ENCODE results near the gene ENO1. TPM values are rescaled to one million over a fixed set of nuclear protein-coding genes. Genes with fewer than 3 reads are reported as not detected.
"Not testable (repeated sequence)": the region's sequence is repeated elsewhere in the genome, so short reads cannot be mapped to it uniquely, and the experiment has no call there.

ENO1 gene
- 1,000 to 10,000 TPM; 3,150 to 3,216 TPM for total RNA-seq

DNA sequence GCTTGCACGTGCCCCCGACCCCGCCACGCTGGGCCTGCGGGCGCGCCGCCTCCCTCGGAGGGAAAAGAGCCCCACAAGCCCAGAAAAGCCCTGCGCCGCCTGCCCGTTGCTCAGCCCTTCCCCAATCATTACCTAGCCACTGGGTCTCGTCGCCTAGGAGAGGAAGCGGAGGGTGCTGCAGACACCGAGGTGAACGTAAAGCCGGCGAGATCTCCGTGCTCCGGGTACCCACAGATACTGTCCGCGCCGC, at the start of gene ENO1:
TSS of gene ENO1 (minus strand) at position 239 of the 250 bp plus-strand sequence. CDS start 3,778 bp downstream, outside the sequence.
- Mint-ChIP-seq H3K36me3 (ENCODE audit: low read depth) (peaks cover 60% of the 10 kb centered on the region), H3K27ac (peak within 1 kb of the TSS; percentile 96), H3K4me1 (ENCODE audit: low read depth) (peaks cover 40% of the 10 kb centered on the region), H3K4me3 (peak within 1 kb of the TSS; percentile 97), H3K27me3 (ENCODE audit: low read depth) (no peaks in the 10 kb centered on the region), H3K9me3 (ENCODE audit: insufficient read depth) (no peaks in the 10 kb centered on the region)
- CTCF ChIA-PET, result interaction anchor here (1.0 to 4.0 kb wide), 10 partner anchors 12 to 126 kb away, joined by 3 to 41 read pairs (median 4); no protein-coding TSS in a partner anchor
- no peak for DNase-seq
- ATAC-seq, result no peak
- POLR2A ChIA-PET, result interaction anchor here (0.6 to 5.4 kb wide), 26 partner anchors 8 to 362 kb away, joined by 3 to 103 read pairs (median 8); partner anchors contain the start of genes CA6 and RERE

GRCh38 chr1:8926707-8927694, 48.5 kb upstream of the ENO1 start:
- Mint-ChIP-seq H3K27me3 (ENCODE audit: low read depth) (no peaks in the 10 kb centered on the region), H3K36me3 (ENCODE audit: low read depth) (peaks cover 15% of the 10 kb centered on the region), H3K4me1 (ENCODE audit: low read depth) (peaks cover 33% of the 10 kb centered on the region), H3K27ac (no peak overlapping the region), H3K9me3 (ENCODE audit: insufficient read depth) (no peaks in the 10 kb centered on the region), H3K4me3 (no peak overlapping the region)
- DNase-seq (peak; percentile 76), ATAC-seq (peak; percentile 54)
- CTCF ChIA-PET, result interaction anchor here (0.8 to 14.9 kb wide), 9 partner anchors 10 to 77 kb away, joined by 3 to 288 read pairs (median 9); partner anchors contain the start of gene CA6
- POLR2A ChIA-PET, result interaction anchor here (0.7 to 15.0 kb wide), 13 partner anchors 9 to 78 kb away, joined by 3 to 431 read pairs (median 7); partner anchors contain the start of genes CA6 and ENO1

GRCh38 chr1:8925960-8926359, 47.5 kb upstream of the ENO1 start:
- Mint-ChIP-seq H3K4me1 (ENCODE audit: low read depth) (peaks cover 39% of the 10 kb centered on the region), H3K27me3 (ENCODE audit: low read depth) (no peaks in the 10 kb centered on the region), H3K36me3 (ENCODE audit: low read depth) (peaks cover 11% of the 10 kb centered on the region), H3K27ac (no peak overlapping the region), H3K9me3 (ENCODE audit: insufficient read depth) (peaks cover 2% of the 10 kb centered on the region), H3K4me3 (no peak overlapping the region)
- ChIA-PET POLR2A (interaction anchor here (0.6 to 15.0 kb wide), 8 partner anchors 16 to 63 kb away, joined by 3 to 431 read pairs (median 44); partner anchors contain the start of genes CA6 and ENO1), CTCF (interaction anchor here (0.8 to 14.9 kb wide), 9 partner anchors 15 to 186 kb away, joined by 3 to 288 read pairs (median 7); partner anchors contain the start of gene CA6)
- peak; percentile 6 for ATAC-seq
- no peak for DNase-seq

DNA sequence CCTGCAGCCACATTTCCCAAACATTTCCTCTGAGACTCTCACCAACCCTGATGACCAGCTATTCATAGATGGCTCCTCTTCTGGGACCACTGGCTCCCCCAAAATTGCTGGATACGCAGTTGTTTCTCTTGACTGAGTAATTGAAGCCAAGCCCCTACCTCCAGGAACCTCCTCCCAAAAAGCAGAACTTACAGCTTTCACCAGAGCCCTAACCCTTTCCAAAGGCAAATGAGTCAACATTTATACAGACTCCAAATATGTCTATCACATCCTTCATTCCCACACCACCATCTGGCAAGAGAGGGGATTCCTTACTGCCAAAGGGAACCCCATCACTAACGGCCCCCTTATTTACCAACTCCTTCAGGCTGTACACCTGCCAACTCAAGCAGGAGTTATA, 46.9 kb upstream of the ENO1 start:
- ChIA-PET POLR2A (interaction anchor here (0.6 to 15.0 kb wide), 10 partner anchors 17 to 64 kb away, joined by 3 to 431 read pairs (median 12); partner anchors contain the start of genes CA6 and ENO1), CTCF (interaction anchor here (0.8 to 14.9 kb wide), 9 partner anchors 15 to 186 kb away, joined by 3 to 288 read pairs (median 4); no protein-coding TSS in a partner anchor)
- no peak for ATAC-seq
- no peak overlapping the region for H3K4me3 Mint-ChIP-seq
- H3K9me3 Mint-ChIP-seq (ENCODE audit: insufficient read depth), result peaks cover 6% of the 10 kb centered on the region
- H3K27ac Mint-ChIP-seq, result no peak overlapping the region
- peaks cover 11% of the 10 kb centered on the region for H3K36me3 Mint-ChIP-seq (ENCODE audit: low read depth)
- peaks cover 39% of the 10 kb centered on the region for H3K4me1 Mint-ChIP-seq (ENCODE audit: low read depth)
- H3K27me3 Mint-ChIP-seq (ENCODE audit: low read depth), result no peaks in the 10 kb centered on the region
- no peak for DNase-seq

DNA sequence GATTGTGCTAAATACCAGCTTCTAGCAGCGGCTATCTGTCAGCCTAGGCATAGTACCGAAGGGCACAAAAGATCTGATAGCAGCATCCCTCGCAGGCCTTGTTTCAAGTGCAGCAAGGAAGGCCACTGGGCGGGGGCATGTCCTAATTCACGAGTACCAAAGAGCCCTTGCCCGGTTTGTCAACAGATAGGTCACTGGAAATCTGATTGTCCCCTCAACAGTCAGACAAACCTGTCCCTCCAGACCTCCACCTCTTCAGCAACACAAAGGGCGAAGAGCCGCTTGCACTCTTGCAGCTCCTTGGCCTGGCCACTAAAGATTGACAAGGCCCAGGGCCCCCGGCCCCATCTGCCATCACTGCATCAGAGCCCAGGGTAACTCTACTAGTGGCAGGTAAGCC, 44.5 kb upstream of the ENO1 start:
- Mint-ChIP-seq H3K9me3 (ENCODE audit: insufficient read depth) (peaks cover 6% of the 10 kb centered on the region), H3K27ac (no peak overlapping the region), H3K36me3 (ENCODE audit: low read depth) (peaks cover 16% of the 10 kb centered on the region), H3K4me3 (no peak overlapping the region), H3K4me1 (ENCODE audit: low read depth) (peaks cover 40% of the 10 kb centered on the region), H3K27me3 (ENCODE audit: low read depth) (no peaks in the 10 kb centered on the region)
- POLR2A ChIA-PET, result interaction anchor here (0.5 to 15.0 kb wide), 8 partner anchors 9 to 225 kb away, joined by 3 to 431 read pairs (median 45); partner anchors contain the start of genes CA6 and ENO1
- CTCF ChIA-PET, result interaction anchor here (6.5 to 14.9 kb wide), 3 partner anchors 44 to 81 kb away, joined by 57 to 288 read pairs (median 192); no protein-coding TSS in a partner anchor
- ATAC-seq (no peak), DNase-seq (peak; percentile 61)

GRCh38 chr1:8917536-8917935, 39.0 kb upstream of the ENO1 start:
- ChIA-PET POLR2A (interaction anchor here (0.6 to 15.0 kb wide), 10 partner anchors 10 to 87 kb away, joined by 3 to 431 read pairs (median 14); partner anchors contain the start of genes CA6 and ENO1), CTCF (interaction anchor here (0.7 to 14.9 kb wide), 15 partner anchors 9 to 444 kb away, joined by 3 to 288 read pairs (median 8); partner anchors contain the start of genes CA6 and ENO1)
- not testable (repeated sequence) for H3K27ac Mint-ChIP-seq; H3K27me3 Mint-ChIP-seq (ENCODE audit: low read depth); ATAC-seq; H3K4me3 Mint-ChIP-seq; DNase-seq; H3K9me3 Mint-ChIP-seq (ENCODE audit: insufficient read depth)
- peaks cover 72% of the 10 kb centered on the region for H3K4me1 Mint-ChIP-seq (ENCODE audit: low read depth)
- peaks cover 52% of the 10 kb centered on the region for H3K36me3 Mint-ChIP-seq (ENCODE audit: low read depth)

- ATAC-seq (no peak), DNase-seq (no peak)
- Mint-ChIP-seq H3K4me1 (ENCODE audit: low read depth) (peaks cover 66% of the 10 kb centered on the region), H3K36me3 (ENCODE audit: low read depth) (peaks cover 63% of the 10 kb centered on the region), H3K9me3 (ENCODE audit: insufficient read depth) (no peaks in the 10 kb centered on the region), H3K27me3 (ENCODE audit: low read depth) (no peaks in the 10 kb centered on the region), H3K4me3 (no peak overlapping the region), H3K27ac (peak overlapping the region; percentile 45)
- POLR2A ChIA-PET, result interaction anchor here (1.0 to 2.1 kb wide), 2 partner anchors 37 to 55 kb away, joined by 4 to 7 read pairs; partner anchors contain the start of gene ENO1
- CTCF ChIA-PET, result interaction anchor here (1.0 to 14.9 kb wide), 9 partner anchors 15 to 195 kb away, joined by 3 to 288 read pairs (median 4); no protein-coding TSS in a partner anchor
Observed at GRCh38 chr1:8915446-8915845, 37.0 kb upstream of the ENO1 start.

- DNase-seq (no peak), ATAC-seq (no peak)
- POLR2A ChIA-PET, result interaction anchor here (0.6 to 2.1 kb wide), 6 partner anchors 19 to 996 kb away, joined by 3 to 7 read pairs (median 4); partner anchors contain the start of gene ENO1
- Mint-ChIP-seq H3K36me3 (ENCODE audit: low read depth) (peaks cover 66% of the 10 kb centered on the region), H3K27ac (no peak overlapping the region), H3K27me3 (ENCODE audit: low read depth) (no peaks in the 10 kb centered on the region), H3K9me3 (ENCODE audit: insufficient read depth) (no peaks in the 10 kb centered on the region), H3K4me1 (ENCODE audit: low read depth) (peaks cover 66% of the 10 kb centered on the region), H3K4me3 (no peak overlapping the region)
- CTCF ChIA-PET, result interaction anchor here (1.0 to 14.9 kb wide), 11 partner anchors 33 to 196 kb away, joined by 3 to 288 read pairs (median 5); no protein-coding TSS in a partner anchor
Observed at GRCh38 chr1:8914466-8914865, 36.0 kb upstream of the ENO1 start.

DNA sequence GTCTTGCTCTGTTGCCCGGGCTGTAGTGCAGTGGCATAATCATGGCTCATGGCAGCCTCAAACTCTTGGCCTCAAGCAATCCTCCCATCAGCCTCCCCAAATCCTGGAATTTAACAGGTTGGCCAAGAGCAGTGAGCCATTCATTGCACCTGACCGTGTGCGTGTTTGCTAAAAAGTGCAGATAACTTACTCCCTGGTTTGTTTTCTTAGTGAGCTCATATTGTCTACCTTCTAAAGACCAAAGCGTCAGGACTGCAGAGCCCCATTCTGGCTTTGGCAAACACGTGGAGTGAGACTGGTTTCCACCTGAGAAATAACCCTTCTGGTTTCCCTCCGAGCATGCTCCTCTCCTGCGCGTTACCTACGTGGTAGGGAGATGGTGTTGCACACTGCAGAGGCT, 35.0 kb upstream of the ENO1 start:
- Mint-ChIP-seq H3K4me1 (ENCODE audit: low read depth) (peaks cover 58% of the 10 kb centered on the region), H3K27ac (peak overlapping the region; percentile 46), H3K27me3 (ENCODE audit: low read depth) (no peaks in the 10 kb centered on the region), H3K4me3 (no peak overlapping the region), H3K36me3 (ENCODE audit: low read depth) (peaks cover 60% of the 10 kb centered on the region), H3K9me3 (ENCODE audit: insufficient read depth) (no peaks in the 10 kb centered on the region)
- no peak for DNase-seq
- POLR2A ChIA-PET, result interaction anchor here (1.0 to 2.1 kb wide), 3 partner anchors 20 to 91 kb away, joined by 3 to 7 read pairs (median 7); partner anchors contain the start of gene ENO1
- CTCF ChIA-PET, result interaction anchor here (1.4 to 14.9 kb wide), 5 partner anchors 46 to 91 kb away, joined by 4 to 288 read pairs (median 9); no protein-coding TSS in a partner anchor
- no peak for ATAC-seq

DNA sequence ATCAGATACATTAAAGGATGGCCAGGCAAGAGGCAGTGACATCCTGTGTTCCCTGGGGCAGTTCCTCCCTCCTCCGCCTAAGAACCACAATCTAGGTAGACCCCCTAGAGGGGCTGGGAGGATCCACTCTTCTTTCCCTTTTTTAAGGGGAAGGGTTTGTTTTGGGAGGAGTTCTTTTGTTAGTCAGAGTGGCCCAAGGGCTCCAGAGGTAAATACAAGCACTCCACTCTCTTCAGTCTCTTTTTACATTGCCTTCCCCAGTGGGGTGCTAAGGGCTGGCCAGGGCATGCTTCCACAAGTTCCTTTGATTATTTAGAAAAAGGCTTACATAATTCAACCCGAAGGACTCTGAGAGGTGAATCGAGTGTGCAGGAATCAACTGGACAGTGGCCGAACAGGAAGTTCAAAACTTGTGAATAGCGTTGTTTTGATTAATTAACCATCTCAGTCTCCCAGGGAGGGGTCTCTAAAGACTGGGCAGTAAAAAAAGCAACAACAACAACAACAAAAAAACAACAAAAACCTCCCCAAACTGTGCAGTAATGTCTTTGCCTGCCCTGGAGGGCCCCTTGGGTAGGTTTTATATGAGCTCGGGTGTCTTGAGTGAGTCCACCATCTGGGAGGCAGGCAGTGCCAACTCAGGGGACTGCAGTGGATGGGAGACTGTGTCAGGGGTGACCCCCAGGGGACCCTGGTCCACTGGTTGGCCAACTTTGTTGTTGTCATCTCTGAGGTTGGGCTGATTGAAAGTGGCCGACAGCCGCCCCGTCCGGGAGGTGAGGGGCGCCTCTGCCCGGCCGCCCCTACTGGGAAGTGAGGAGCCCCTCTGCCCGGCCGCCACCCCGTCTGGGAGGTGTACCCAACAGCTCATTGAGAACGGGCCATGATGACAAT, 33.2 kb upstream of the ENO1 start:
- ATAC-seq, result no peak
- POLR2A ChIA-PET, result interaction anchor here (0.7 kb wide), 1 partner anchor 93 kb away, joined by 3 read pairs; no protein-coding TSS in a partner anchor

More for the DNA sequence above, 33.2 kb upstream of the ENO1 start:
- DNase-seq, result no peak
- Mint-ChIP-seq H3K36me3 (ENCODE audit: low read depth) (peaks cover 60% of the 10 kb centered on the region), H3K27me3 (ENCODE audit: low read depth) (no peaks in the 10 kb centered on the region), H3K27ac (peak overlapping the region; percentile 67), H3K4me1 (ENCODE audit: low read depth) (peaks cover 59% of the 10 kb centered on the region), H3K9me3 (ENCODE audit: insufficient read depth) (no peaks in the 10 kb centered on the region), H3K4me3 (no peak overlapping the region)
- CTCF ChIA-PET, result interaction anchor here (0.6 to 4.7 kb wide), 6 partner anchors 8 to 93 kb away, joined by 3 to 33 read pairs (median 3); no protein-coding TSS in a partner anchor

Measured in activated CD8-positive, alpha-beta T cell treated with anti-CD3 and anti-CD28 coated beads, Interleukin-2, amount 10 ng/mL, durations not matched to agents 7 days and 5 days (primary cell).